ENCODE measurements around the gene HIPK3. TPM values are rescaled to one million over a fixed set of nuclear protein-coding genes. Genes with fewer than 3 reads are reported as not detected.

HIPK3 gene
- total and polyA plus RNA-seq, 8 donors: 43.1 to 126 (median 50.5) TPM

DNA sequence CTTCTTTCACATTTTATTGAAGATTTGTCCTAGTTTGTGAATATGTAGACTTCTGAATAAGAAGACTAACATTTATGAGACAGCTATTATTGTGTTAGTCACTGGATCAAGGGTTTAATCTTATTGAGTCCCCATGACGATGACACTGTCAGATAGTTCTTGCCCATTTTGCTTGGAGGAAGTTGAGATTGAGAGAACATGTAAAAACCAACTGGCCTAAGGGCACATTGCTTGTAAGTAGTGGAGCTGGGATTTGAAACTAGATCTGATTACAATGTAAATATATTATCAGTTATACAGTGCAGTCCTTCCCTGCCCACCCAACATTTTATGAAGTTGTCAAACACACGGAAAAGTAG, 134.7 kb downstream of the HIPK3 start:
- Histone ChIP-seq H3K9me3 (no peaks in the 10 kb centered on the region), H3K27ac (no peak overlapping the region), H3K4me1 (no peaks in the 10 kb centered on the region), H3K36me3 (no peaks in the 10 kb centered on the region), H3K27me3 (peaks cover 0 to 11% of the 10 kb centered on the region in 2 donors), H3K4me3 (no peak overlapping the region)
- TF ChIP-seq, protein P1, sequence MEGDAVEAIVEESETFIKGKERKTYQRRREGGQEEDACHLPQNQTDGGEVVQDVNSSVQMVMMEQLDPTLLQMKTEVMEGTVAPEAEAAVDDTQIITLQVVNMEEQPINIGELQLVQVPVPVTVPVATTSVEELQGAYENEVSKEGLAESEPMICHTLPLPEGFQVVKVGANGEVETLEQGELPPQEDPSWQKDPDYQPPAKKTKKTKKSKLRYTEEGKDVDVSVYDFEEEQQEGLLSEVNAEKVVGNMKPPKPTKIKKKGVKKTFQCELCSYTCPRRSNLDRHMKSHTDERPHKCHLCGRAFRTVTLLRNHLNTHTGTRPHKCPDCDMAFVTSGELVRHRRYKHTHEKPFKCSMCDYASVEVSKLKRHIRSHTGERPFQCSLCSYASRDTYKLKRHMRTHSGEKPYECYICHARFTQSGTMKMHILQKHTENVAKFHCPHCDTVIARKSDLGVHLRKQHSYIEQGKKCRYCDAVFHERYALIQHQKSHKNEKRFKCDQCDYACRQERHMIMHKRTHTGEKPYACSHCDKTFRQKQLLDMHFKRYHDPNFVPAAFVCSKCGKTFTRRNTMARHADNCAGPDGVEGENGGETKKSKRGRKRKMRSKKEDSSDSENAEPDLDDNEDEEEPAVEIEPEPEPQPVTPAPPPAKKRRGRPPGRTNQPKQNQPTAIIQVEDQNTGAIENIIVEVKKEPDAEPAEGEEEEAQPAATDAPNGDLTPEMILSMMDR (IDR thresholded peaks at IDR 0.05): no peak
- ATAC-seq: no peak
- intact Hi-C loops (cut with DNase I): no loop called here
- no peak for DNase-seq

DNA sequence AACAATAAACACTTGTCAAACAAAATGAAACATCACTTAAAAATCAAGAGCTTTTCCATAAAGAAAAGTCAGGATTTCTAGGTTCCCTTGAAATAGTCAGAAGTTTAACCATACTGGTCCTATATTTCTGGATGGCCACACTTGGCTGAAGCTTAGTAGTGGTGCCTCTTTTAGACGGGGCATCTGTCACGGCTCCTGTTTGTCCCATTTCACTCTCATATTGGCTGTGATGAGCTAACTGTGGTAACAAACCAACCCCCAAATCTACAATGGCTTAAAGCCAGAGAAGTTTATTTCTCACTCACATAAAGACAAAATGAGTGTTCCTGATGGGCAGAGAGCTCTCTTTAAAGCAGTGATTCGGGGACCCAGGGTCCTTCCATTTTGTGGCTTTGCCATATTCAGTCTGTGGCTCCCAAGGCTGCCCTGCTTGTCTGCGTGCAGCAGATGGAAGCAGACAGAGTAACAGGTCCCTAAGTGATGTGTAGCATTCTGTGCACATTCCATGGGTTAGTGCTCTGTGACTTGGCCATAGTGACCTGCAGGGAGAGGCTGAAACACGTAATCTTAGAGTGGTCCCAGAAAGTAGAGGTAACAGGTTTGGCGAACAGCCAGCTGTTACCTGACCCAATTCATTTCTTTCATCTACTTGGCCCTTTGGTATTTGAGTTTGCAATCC, 137.4 kb downstream of the HIPK3 start:
- TF ChIP-seq, protein P1 (IDR thresholded peaks at IDR 0.05): no peak
- no peaks in the 10 kb centered on the region for H3K4me1 ChIP-seq
- intact Hi-C loops (cut with DNase I): no loop called here
- H3K27ac ChIP-seq: no peak overlapping the region
- H3K4me3 ChIP-seq: no peak overlapping the region
- no peak for ATAC-seq
- H3K27me3 ChIP-seq: peaks cover 0 to 11% of the 10 kb centered on the region in 2 donors
- H3K9me3 ChIP-seq: no peaks in the 10 kb centered on the region
- no peaks in the 10 kb centered on the region for H3K36me3 ChIP-seq
- DNase-seq: no peak

DNA sequence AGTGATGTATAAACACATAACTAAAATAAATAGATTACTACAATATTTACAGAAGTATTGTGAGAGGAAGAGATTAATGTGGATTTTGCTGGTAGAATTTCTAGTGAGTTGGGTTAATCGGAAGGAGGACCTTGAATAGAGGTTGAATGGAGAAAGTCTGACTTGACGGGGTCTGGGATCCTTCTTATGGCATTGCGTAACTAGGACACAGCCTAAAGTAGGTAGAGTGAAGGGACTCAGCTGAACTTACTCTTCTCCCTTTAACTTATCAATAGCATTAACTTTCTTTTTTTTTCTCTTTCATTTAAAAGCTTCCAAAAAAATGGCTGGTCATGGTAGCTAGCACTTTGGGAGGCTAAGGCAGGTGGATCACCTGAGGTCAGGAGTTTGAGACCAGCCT, 139.2 kb downstream of the HIPK3 start:
- no peak for DNase-seq
- TF ChIP-seq, protein P1 (IDR thresholded peaks at IDR 0.05): no peak

DNA sequence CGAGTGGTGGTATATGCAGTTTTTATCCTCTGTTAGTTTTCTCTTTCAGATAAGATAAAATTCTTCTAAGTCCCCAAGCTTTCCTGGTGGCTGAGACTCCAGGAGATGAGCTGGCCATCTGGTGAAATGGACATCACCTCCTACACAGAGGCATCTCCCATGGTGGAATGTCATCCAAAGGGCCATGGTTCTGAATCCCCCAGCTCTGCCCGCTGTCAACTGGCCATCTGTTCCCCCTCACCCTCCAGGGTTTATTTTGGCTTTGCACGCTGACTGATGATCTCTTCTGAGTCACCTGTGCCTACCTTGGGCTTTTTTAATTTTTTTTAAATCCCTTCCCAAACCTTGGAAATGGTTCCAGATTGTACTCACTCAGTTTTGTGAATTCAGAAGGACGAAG, 142.2 kb downstream of the HIPK3 start:
- no peak for DNase-seq
- Histone ChIP-seq H3K36me3 (no peaks in the 10 kb centered on the region), H3K27ac (no peak overlapping the region), H3K27me3 (peaks cover 0 to 9% of the 10 kb centered on the region in 2 donors), H3K4me1 (no peaks in the 10 kb centered on the region), H3K9me3 (no peaks in the 10 kb centered on the region), H3K4me3 (no peak overlapping the region)
- TF ChIP-seq, protein P1 (IDR thresholded peaks at IDR 0.05): no peak
- intact Hi-C loops (cut with DNase I): no loop called here
- no peak for ATAC-seq

More for the DNA sequence above, 139.2 kb downstream of the HIPK3 start:
- H3K36me3 ChIP-seq: no peaks in the 10 kb centered on the region
- no peak overlapping the region for H3K4me3 ChIP-seq
- intact Hi-C loops (cut with DNase I): no loop called here
- H3K4me1 ChIP-seq: no peaks in the 10 kb centered on the region
- H3K9me3 ChIP-seq: no peaks in the 10 kb centered on the region
- no peak overlapping the region for H3K27ac ChIP-seq
- H3K27me3 ChIP-seq: peaks cover 0 to 11% of the 10 kb centered on the region in 2 donors
- no peak for ATAC-seq

DNA sequence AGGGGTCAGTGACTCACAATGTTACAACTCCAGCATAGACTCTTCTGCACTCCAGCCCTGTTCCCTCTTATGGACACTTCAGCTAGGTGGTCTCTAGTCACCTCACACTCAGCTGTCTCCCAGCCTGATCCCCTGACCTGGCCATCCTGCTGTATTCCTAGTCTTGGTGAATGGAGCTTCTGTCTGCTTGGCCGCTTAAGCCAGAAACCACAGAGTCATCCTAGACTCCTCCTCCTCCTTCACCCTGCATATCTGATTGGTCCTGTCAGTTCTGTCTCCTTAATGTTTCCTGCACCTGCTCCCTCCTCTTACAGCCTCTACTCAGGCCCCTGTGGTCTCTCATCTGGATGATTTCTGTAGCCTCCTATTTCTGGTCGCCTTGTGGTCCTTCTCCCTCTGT, 144.9 kb downstream of the HIPK3 start:
- ATAC-seq (no peak), DNase-seq (no peak)
- no peaks in the 10 kb centered on the region for H3K4me1 ChIP-seq
- no peaks in the 10 kb centered on the region for H3K27me3 ChIP-seq
- H3K9me3 ChIP-seq: no peaks in the 10 kb centered on the region
- TF ChIP-seq, protein P1 (IDR thresholded peaks at IDR 0.05): no peak
- intact Hi-C loops (cut with DNase I): no loop called here
- no peak overlapping the region for H3K4me3 ChIP-seq
- no peak overlapping the region for H3K27ac ChIP-seq
- no peaks in the 10 kb centered on the region for H3K36me3 ChIP-seq
